Mesendoderm (in vitro differentiated cells): ENCODE measurements around the gene CDK14.

Experiments used
- DNase-seq: peaks from one replicate; pipeline ENCODE4 v3.0.0; 2013
- H2AK5ac ChIP-seq: 2 replicates; pipeline ENCODE4 v1.6.1; 2013; ENCODE audit warnings: low read length, inconsistent platforms
- H2BK120ac ChIP-seq: 2 replicates; pipeline ENCODE4 v1.6.1; 2013; ENCODE audit warnings: low read depth, mild to moderate bottlenecking, low read length, moderate library complexity, mixed read lengths
- H2BK15ac ChIP-seq: replicated peaks from 2 replicates; pipeline ENCODE4 v1.6.1; 2013; ENCODE audit warnings: low read depth, mild to moderate bottlenecking, moderate library complexity
- H2BK5ac ChIP-seq: 2 replicates; pipeline ENCODE4 v1.6.1; 2013; ENCODE audit warnings: low read length, inconsistent platforms
- H3K18ac ChIP-seq: 2 replicates; pipeline ENCODE4 v1.6.1; 2013; ENCODE audit warnings: mild to moderate bottlenecking, low read length, mixed read lengths
- H3K23ac ChIP-seq: one replicate; pipeline ENCODE4 v1.6.1; 2013; ENCODE audit warnings: low read length
- H3K27ac ChIP-seq: 2 replicates; pipeline ENCODE4 v1.5.1; 2013; ENCODE audit warnings: low read depth, mild to moderate bottlenecking, inconsistent platforms, low read length, moderate library complexity
- H3K27me3 ChIP-seq: 2 replicates; pipeline ENCODE4 v1.6.1; 2013; ENCODE audit warnings: low read length, control low read depth, mild to moderate bottlenecking, inconsistent platforms; ENCODE audit not compliant: insufficient read depth, poor library complexity
- H3K36me3 ChIP-seq: 2 replicates; pipeline ENCODE4 v1.6.1; 2013; ENCODE audit warnings: low read length, inconsistent platforms; ENCODE audit not compliant: control insufficient read depth, insufficient read depth
- H3K4ac ChIP-seq: one replicate; pipeline ENCODE4 v1.6.1; 2013; ENCODE audit warnings: low read depth, mild to moderate bottlenecking, low read length, moderate library complexity
- H3K4me1 ChIP-seq: 2 replicates; pipeline ENCODE4 v1.6.1; 2013; ENCODE audit warnings: low read depth, low read length, inconsistent platforms; ENCODE audit not compliant: control insufficient read depth
- H3K4me2 ChIP-seq: 2 replicates; pipeline ENCODE4 v1.6.1; 2013; ENCODE audit warnings: low read length
- H3K4me3 ChIP-seq: 2 replicates; pipeline ENCODE4 v1.5.1; 2013; ENCODE audit warnings: mild to moderate bottlenecking, low read length
- H3K56ac ChIP-seq: one replicate; pipeline ENCODE4 v1.6.1; 2013; ENCODE audit warnings: low read length
- H3K79me1 ChIP-seq: 2 replicates; pipeline ENCODE4 v1.6.1; 2013; ENCODE audit warnings: low read length, inconsistent platforms
- H3K79me2 ChIP-seq: 2 replicates; pipeline ENCODE4 v1.6.1; 2013; ENCODE audit warnings: mild to moderate bottlenecking, low read length; ENCODE audit not compliant: control insufficient read depth, insufficient read depth
- H3K9ac ChIP-seq: 2 replicates; pipeline ENCODE4 v1.6.1; 2013; ENCODE audit warnings: low read length, inconsistent platforms
- H4K5ac ChIP-seq: one replicate; pipeline ENCODE4 v1.6.1; 2013; ENCODE audit warnings: low read length
- H4K8ac ChIP-seq: one replicate; pipeline ENCODE4 v1.6.1; 2013; ENCODE audit warnings: low read depth, mild to moderate bottlenecking, control low read depth, low read length, moderate library complexity
- WGBS: extraction: QIAGEN DNeasy Blood & Tissue Kit; methylation state at CpG from one replicate; pipeline ENCODE4 v1.1.7; 2013; ENCODE audit warnings: low lambda C conversion rate, missing lambda C conversion rate; ENCODE audit not compliant: insufficient coverage; ENCODE audit errors: extremely low coverage; 5-methylcytosine and 5-hydroxymethylcytosine counted together

Gene CDK14

DNA sequence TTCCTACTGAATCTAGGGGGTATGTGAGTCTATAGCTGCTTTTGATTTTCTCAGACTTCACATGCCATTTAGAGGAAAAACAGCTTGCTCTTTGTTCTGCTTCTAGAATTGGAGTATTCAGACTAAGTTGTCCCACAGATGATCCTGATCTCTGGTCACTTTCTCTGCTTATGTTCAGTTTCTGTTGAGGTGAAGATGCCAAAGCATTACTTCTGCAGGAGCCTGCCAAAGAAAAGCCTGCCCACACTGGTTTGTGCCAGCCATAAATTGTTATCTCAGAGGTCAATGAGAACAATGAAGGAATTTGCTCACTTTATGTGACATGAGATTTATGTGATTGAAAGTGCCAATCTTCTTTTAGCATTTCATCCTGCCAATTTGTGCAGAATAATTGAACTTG is 163.6 kb downstream of the CDK14 start:
- H3K79me2 ChIP-seq, result no peaks in the 10 kb centered on the region

DNA sequence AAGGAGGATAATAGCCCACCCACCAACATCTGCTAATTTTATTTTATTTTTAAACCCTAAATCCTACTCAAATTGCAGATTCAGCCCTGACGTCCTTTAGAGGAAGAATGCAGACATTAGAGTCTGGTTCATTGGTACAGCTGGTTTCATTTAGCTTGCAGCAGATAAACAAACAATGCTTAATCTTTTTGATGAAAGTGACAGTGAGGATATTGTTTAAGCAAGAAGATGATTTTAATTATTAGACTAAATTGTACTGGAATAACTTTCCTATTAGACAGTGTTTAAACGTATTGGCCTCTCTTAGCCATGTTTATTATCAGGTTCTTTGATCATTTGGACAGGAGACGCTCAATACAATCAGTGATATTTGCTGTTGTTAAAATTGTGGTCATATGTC is 164.8 kb downstream of the CDK14 start:
- peaks cover 2% of the 10 kb centered on the region for H3K4me1 ChIP-seq

More for the DNA sequence above, 163.6 kb downstream of the CDK14 start:
- H3K36me3 ChIP-seq, result no peaks in the 10 kb centered on the region
- H3K4me2 ChIP-seq, result no peak overlapping the region
- no peak overlapping the region for H4K8ac ChIP-seq
- H3K27me3 ChIP-seq, result no peaks in the 10 kb centered on the region
- no peak overlapping the region for H3K56ac ChIP-seq
- H2BK15ac ChIP-seq, result no peak overlapping the region
- no peak overlapping the region for H2BK120ac ChIP-seq
- H3K9ac ChIP-seq, result no peak overlapping the region
- H2AK5ac ChIP-seq, result no peak overlapping the region
- H3K79me1 ChIP-seq, result no peaks in the 10 kb centered on the region
- H3K4me3 ChIP-seq, result no peak overlapping the region
- no peak overlapping the region for H3K23ac ChIP-seq
- DNase-seq, result no peak
- no peak overlapping the region for H3K4ac ChIP-seq
- no peak overlapping the region for H3K18ac ChIP-seq
- H3K4me1 ChIP-seq, result peaks cover 2% of the 10 kb centered on the region
- no peak overlapping the region for H2BK5ac ChIP-seq
- H4K5ac ChIP-seq, result no peak overlapping the region
- no peak overlapping the region for H3K27ac ChIP-seq

DNA sequence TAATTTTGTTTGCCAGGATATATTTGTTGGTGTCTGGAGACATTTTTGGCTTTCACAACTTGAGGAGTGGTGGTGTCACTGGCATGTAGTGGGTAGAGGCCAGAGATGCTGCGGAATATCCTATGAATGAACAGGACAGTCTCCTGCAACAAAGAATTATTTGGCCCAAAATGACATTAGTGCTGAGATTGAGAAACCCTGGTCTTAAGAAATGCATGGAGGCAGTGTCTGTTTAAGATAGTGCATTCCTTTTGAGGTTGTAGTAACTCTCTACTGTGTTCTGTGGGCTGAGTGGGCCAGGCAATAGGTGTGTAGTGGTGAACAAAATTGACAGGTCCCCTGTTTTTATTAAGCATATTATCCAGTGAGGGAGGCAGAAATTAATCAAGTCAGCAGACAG is 165.5 kb downstream of the CDK14 start:
- H3K4me3 ChIP-seq, result no peak overlapping the region
- H3K56ac ChIP-seq, result no peak overlapping the region
- no peak overlapping the region for H3K18ac ChIP-seq
- H3K79me2 ChIP-seq, result no peaks in the 10 kb centered on the region
- no peak overlapping the region for H3K27ac ChIP-seq
- H2AK5ac ChIP-seq, result no peak overlapping the region
- no peak overlapping the region for H3K9ac ChIP-seq
- WGBS, result no CpG with 5 or more reads among the region's 1 CpG
- H2BK5ac ChIP-seq, result no peak overlapping the region
- no peak overlapping the region for H3K4me2 ChIP-seq
- H3K23ac ChIP-seq, result no peak overlapping the region
- H4K8ac ChIP-seq, result no peak overlapping the region
- H4K5ac ChIP-seq, result no peak overlapping the region
- H3K4me1 ChIP-seq, result peaks cover 2% of the 10 kb centered on the region
- H2BK15ac ChIP-seq, result no peak overlapping the region
- H2BK120ac ChIP-seq, result no peak overlapping the region
- H3K27me3 ChIP-seq, result no peaks in the 10 kb centered on the region
- no peak overlapping the region for H3K4ac ChIP-seq
- H3K79me1 ChIP-seq, result no peaks in the 10 kb centered on the region
- no peak for DNase-seq
- H3K36me3 ChIP-seq, result no peaks in the 10 kb centered on the region

More for the DNA sequence above, 164.8 kb downstream of the CDK14 start:
- no peaks in the 10 kb centered on the region for H3K36me3 ChIP-seq
- H3K27me3 ChIP-seq, result no peaks in the 10 kb centered on the region
- H2BK15ac ChIP-seq, result no peak overlapping the region
- no peaks in the 10 kb centered on the region for H3K79me1 ChIP-seq
- DNase-seq, result no peak
- no peak overlapping the region for H4K5ac ChIP-seq
- no peak overlapping the region for H3K56ac ChIP-seq
- H3K4ac ChIP-seq, result no peak overlapping the region
- H3K27ac ChIP-seq, result no peak overlapping the region
- no peak overlapping the region for H4K8ac ChIP-seq
- no peak overlapping the region for H3K4me3 ChIP-seq
- no peak overlapping the region for H2AK5ac ChIP-seq
- no peak overlapping the region for H3K23ac ChIP-seq
- no peak overlapping the region for H3K18ac ChIP-seq
- no peak overlapping the region for H2BK120ac ChIP-seq
- no peak overlapping the region for H2BK5ac ChIP-seq
- no peaks in the 10 kb centered on the region for H3K79me2 ChIP-seq
- H3K9ac ChIP-seq, result no peak overlapping the region
- H3K4me2 ChIP-seq, result no peak overlapping the region
- no CpG with 5 or more reads among the region's 3 CpGs for WGBS

DNA sequence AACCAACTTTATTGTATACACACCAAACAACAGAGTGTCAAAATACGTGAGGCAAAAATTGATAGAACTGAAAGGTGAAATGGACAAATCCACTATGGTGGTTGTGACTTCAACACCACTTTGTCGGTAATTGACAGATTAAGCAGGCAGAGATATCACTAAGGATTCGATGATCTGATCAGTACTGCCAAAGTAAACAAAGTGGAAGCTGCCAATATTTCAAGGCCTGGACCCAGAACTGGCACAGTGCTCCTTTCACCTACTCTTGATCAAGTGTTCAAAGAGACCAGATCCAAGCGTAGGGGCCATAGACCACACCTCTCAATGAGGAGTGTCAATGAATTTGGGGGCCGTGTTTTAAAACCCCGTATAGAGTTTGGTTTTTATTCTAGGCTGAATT is 167.0 kb downstream of the CDK14 start:
- WGBS, result no CpG with 5 or more reads among the region's 6 CpGs
- no peaks in the 10 kb centered on the region for H3K79me2 ChIP-seq
- H4K8ac ChIP-seq, result no peak overlapping the region
- H2AK5ac ChIP-seq, result no peak overlapping the region
- no peak overlapping the region for H3K23ac ChIP-seq
- no peak overlapping the region for H3K4me3 ChIP-seq
- no peak overlapping the region for H4K5ac ChIP-seq
- no peak overlapping the region for H3K9ac ChIP-seq
- H2BK120ac ChIP-seq, result no peak overlapping the region
- no peak overlapping the region for H3K27ac ChIP-seq
- H3K4me2 ChIP-seq, result no peak overlapping the region
- H3K56ac ChIP-seq, result no peak overlapping the region
- no peaks in the 10 kb centered on the region for H3K36me3 ChIP-seq
- no peak overlapping the region for H2BK15ac ChIP-seq
- H2BK5ac ChIP-seq, result no peak overlapping the region
- no peak for DNase-seq
- H3K27me3 ChIP-seq, result no peaks in the 10 kb centered on the region
- H3K4ac ChIP-seq, result no peak overlapping the region
- H3K18ac ChIP-seq, result no peak overlapping the region
- H3K4me1 ChIP-seq, result peaks cover 2% of the 10 kb centered on the region
- H3K79me1 ChIP-seq, result no peaks in the 10 kb centered on the region

DNA sequence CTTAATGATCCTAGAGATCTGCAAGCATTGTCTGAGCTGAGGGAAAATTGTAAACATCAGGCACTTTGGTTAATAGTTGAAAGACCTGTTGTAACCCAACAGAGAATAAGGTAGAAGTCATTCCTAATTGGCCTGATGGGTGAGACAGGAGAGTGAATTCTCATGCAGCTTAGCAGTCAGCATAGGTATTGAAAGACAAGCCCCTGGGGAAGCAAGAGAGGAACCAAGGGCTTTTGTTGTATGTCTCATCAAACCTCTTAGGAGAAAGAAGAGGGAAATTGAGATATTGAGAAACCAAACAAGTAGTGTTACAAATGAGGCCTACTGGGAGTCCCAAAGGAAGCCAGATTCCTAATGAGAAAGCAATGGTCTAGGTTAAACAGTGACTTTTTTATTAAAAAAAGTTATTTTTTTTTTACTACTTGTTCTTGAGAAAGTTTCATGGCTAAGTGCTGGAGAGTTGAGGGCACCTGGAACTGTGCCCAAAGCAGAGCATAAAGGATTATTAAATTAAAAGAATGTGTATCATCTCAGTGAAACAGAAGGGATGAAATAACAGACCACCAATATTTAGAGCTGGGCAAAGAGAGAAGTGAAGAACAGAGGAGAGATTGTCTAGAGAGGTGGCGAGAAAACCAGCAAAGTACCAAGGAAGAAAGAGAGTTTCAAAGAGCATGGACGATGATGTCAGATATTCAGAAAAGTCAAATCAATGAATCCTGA is 168.9 kb downstream of the CDK14 start:
- Histone ChIP-seq H4K5ac (no peak overlapping the region), H3K4me2 (no peak overlapping the region), H3K56ac (no peak overlapping the region), H3K23ac (no peak overlapping the region), H2BK15ac (no peak overlapping the region), H2AK5ac (no peak overlapping the region), H3K4ac (no peak overlapping the region), H3K4me3 (no peak overlapping the region), H3K27me3 (no peaks in the 10 kb centered on the region), H2BK5ac (no peak overlapping the region), H3K4me1 (peaks cover 2% of the 10 kb centered on the region), H3K79me1 (no peaks in the 10 kb centered on the region), H3K27ac (no peak overlapping the region), H4K8ac (no peak overlapping the region), H3K9ac (no peak overlapping the region), H2BK120ac (no peak overlapping the region), H3K18ac (no peak overlapping the region), H3K36me3 (no peaks in the 10 kb centered on the region), H3K79me2 (no peaks in the 10 kb centered on the region)
- WGBS, result no CpG with 5 or more reads among the region's 2 CpGs
- DNase-seq, result peak; percentile 42
